ENCODE data around the gene FMNL2. TPM values are rescaled to one million over a fixed set of nuclear protein-coding genes. Genes with fewer than 3 reads are reported as not detected.

The FMNL2 gene
- polyA plus RNA-seq, 1 donor from 2014 or later, result 86.5 TPM

DNA sequence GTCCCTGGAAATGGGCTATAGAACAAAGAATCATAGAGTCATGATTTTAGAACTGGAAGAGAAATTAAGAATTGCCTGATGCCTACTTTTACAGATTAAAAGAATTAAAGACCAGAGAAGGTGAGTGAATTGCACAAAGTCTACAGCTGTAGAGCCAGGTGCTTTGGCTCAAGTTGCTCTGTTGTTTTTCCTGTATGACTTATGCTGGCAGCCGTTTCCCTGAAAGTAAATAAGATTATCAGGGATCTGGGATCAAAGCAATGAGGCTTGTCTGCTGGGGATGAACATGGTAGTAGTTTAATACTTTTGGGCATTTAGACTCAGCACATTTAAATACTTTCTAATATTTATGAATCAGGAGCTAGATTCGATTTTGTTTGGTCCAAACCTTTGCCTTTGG, 215.4 kb downstream of the FMNL2 start:
- H4K20me1 ChIP-seq (ENCODE audit: insufficient read depth), result no peaks in the 10 kb centered on the region
- H3K27ac ChIP-seq (ENCODE audit: low read length), result no peak overlapping the region
- no peaks in the 10 kb centered on the region for H3K9me3 ChIP-seq (ENCODE audit: low read length)
- no peaks in the 10 kb centered on the region for H3K9me2 ChIP-seq (ENCODE audit: insufficient read depth, low read length)
- no peaks in the 10 kb centered on the region for H3K36me3 ChIP-seq (ENCODE audit: insufficient read depth, low read length)
- TF ChIP-seq EZH2 (IDR thresholded peaks at IDR 0.05; ENCODE audit: borderline replicate concordance, insufficient read depth, low read length, poor library complexity, severe bottlenecking) (no peak), SMC3 (conservative IDR thresholded peaks at IDR 0.05; ENCODE audit: poor library complexity) (no peak), TAF1 (IDR thresholded peaks at IDR 0.05; ENCODE audit: low read depth) (no peak), MXI1 (conservative IDR thresholded peaks at IDR 0.05; ENCODE audit: poor library complexity, severe bottlenecking) (no peak), RAD21 (conservative IDR thresholded peaks at IDR 0.05) (no peak), EP300 (conservative IDR thresholded peaks at IDR 0.05; ENCODE audit: poor library complexity, severe bottlenecking) (no peak)
- TF ChIP-seq, protein P1, sequence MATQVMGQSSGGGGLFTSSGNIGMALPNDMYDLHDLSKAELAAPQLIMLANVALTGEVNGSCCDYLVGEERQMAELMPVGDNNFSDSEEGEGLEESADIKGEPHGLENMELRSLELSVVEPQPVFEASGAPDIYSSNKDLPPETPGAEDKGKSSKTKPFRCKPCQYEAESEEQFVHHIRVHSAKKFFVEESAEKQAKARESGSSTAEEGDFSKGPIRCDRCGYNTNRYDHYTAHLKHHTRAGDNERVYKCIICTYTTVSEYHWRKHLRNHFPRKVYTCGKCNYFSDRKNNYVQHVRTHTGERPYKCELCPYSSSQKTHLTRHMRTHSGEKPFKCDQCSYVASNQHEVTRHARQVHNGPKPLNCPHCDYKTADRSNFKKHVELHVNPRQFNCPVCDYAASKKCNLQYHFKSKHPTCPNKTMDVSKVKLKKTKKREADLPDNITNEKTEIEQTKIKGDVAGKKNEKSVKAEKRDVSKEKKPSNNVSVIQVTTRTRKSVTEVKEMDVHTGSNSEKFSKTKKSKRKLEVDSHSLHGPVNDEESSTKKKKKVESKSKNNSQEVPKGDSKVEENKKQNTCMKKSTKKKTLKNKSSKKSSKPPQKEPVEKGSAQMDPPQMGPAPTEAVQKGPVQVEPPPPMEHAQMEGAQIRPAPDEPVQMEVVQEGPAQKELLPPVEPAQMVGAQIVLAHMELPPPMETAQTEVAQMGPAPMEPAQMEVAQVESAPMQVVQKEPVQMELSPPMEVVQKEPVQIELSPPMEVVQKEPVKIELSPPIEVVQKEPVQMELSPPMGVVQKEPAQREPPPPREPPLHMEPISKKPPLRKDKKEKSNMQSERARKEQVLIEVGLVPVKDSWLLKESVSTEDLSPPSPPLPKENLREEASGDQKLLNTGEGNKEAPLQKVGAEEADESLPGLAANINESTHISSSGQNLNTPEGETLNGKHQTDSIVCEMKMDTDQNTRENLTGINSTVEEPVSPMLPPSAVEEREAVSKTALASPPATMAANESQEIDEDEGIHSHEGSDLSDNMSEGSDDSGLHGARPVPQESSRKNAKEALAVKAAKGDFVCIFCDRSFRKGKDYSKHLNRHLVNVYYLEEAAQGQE (IDR thresholded peaks at IDR 0.05; ENCODE audit: borderline replicate concordance), result no peak
- TF ChIP-seq, protein P2, sequence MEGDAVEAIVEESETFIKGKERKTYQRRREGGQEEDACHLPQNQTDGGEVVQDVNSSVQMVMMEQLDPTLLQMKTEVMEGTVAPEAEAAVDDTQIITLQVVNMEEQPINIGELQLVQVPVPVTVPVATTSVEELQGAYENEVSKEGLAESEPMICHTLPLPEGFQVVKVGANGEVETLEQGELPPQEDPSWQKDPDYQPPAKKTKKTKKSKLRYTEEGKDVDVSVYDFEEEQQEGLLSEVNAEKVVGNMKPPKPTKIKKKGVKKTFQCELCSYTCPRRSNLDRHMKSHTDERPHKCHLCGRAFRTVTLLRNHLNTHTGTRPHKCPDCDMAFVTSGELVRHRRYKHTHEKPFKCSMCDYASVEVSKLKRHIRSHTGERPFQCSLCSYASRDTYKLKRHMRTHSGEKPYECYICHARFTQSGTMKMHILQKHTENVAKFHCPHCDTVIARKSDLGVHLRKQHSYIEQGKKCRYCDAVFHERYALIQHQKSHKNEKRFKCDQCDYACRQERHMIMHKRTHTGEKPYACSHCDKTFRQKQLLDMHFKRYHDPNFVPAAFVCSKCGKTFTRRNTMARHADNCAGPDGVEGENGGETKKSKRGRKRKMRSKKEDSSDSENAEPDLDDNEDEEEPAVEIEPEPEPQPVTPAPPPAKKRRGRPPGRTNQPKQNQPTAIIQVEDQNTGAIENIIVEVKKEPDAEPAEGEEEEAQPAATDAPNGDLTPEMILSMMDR (IDR thresholded peaks at IDR 0.05; ENCODE audit: poor library complexity, severe bottlenecking), result no peak
- no peaks in the 10 kb centered on the region for H3K27me3 ChIP-seq (ENCODE audit: insufficient read depth, low read depth, low read length)
- no peak overlapping the region for H3K4me2 ChIP-seq (ENCODE audit: low read length)
- H3K79me2 ChIP-seq (replicated peaks; ENCODE audit: insufficient read depth, low read length), result no peaks in the 10 kb centered on the region
- no peak overlapping the region for H2AFZ ChIP-seq (ENCODE audit: low read depth, low read length)
- no peaks in the 10 kb centered on the region for H3F3A ChIP-seq (ENCODE audit: insufficient read depth, low read length, poor library complexity, severe bottlenecking)
- no peak overlapping the region for H3K4me3 ChIP-seq (ENCODE audit: low read length)
- no peak overlapping the region for H3K9ac ChIP-seq (ENCODE audit: low read length)

- H3K27ac ChIP-seq (ENCODE audit: low read length), result no peak overlapping the region
- no peak overlapping the region for H3K4me3 ChIP-seq (ENCODE audit: low read length)
- no peaks in the 10 kb centered on the region for H3K9me3 ChIP-seq (ENCODE audit: low read length)
- no peak overlapping the region for H3K4me2 ChIP-seq (ENCODE audit: low read length)
- TF ChIP-seq SMC3 (conservative IDR thresholded peaks at IDR 0.05; ENCODE audit: poor library complexity), result no peak
- no peak for TF ChIP-seq POLR2AphosphoS5 (IDR thresholded peaks at IDR 0.05)
- H3K36me3 ChIP-seq (ENCODE audit: insufficient read depth, low read length), result no peaks in the 10 kb centered on the region
- H3K27me3 ChIP-seq (ENCODE audit: insufficient read depth, low read depth, low read length), result no peaks in the 10 kb centered on the region
- no peaks in the 10 kb centered on the region for H3K79me2 ChIP-seq (replicated peaks; ENCODE audit: insufficient read depth, low read length)
- no peak overlapping the region for H2AFZ ChIP-seq (ENCODE audit: low read depth, low read length)
- no peaks in the 10 kb centered on the region for H4K20me1 ChIP-seq (ENCODE audit: insufficient read depth)
- H3K9ac ChIP-seq (ENCODE audit: low read length), result no peak overlapping the region
- no peaks in the 10 kb centered on the region for H3F3A ChIP-seq (ENCODE audit: insufficient read depth, low read length, poor library complexity, severe bottlenecking)
- H3K9me2 ChIP-seq (ENCODE audit: insufficient read depth, low read length), result no peaks in the 10 kb centered on the region
Observed at GRCh38 chr2:152552888-152553287, 217.9 kb downstream of the FMNL2 start.

DNA sequence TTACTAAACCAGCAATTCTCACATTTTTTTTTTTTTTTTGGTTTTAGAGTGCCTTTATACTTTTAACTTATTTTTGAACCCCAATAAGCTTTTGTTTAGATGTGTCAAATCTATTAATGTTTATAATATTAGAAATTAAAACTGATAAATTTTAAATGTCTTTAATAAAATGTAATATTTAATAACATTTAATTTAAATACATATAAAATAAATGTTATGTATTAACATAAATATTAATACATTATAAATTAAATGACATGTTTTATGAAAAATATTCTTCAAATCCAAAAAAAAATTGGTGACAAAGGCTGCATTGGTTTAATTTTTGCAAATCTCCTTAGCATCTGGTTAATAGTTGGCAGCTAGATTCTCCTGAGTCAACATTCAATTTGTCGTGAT, 218.5 kb downstream of the FMNL2 start:
- no peak for TF ChIP-seq RAD21 (conservative IDR thresholded peaks at IDR 0.05)
- TF ChIP-seq EP300 (conservative IDR thresholded peaks at IDR 0.05; ENCODE audit: poor library complexity, severe bottlenecking), result no peak
- TF ChIP-seq, protein P1 (IDR thresholded peaks at IDR 0.05; ENCODE audit: borderline replicate concordance), result no peak
- TF ChIP-seq POLR2AphosphoS5 (IDR thresholded peaks at IDR 0.05), result no peak
- no peak for TF ChIP-seq SMC3 (conservative IDR thresholded peaks at IDR 0.05; ENCODE audit: poor library complexity)
- TF ChIP-seq, protein P2 (IDR thresholded peaks at IDR 0.05; ENCODE audit: poor library complexity, severe bottlenecking), result no peak
- no peak for TF ChIP-seq TAF1 (IDR thresholded peaks at IDR 0.05; ENCODE audit: low read depth)
- TF ChIP-seq EZH2 (IDR thresholded peaks at IDR 0.05; ENCODE audit: borderline replicate concordance, insufficient read depth, low read length, poor library complexity, severe bottlenecking), result no peak
- TF ChIP-seq MXI1 (conservative IDR thresholded peaks at IDR 0.05; ENCODE audit: poor library complexity, severe bottlenecking), result no peak
- Histone ChIP-seq H3K9me3 (ENCODE audit: low read length) (no peaks in the 10 kb centered on the region), H3K4me3 (ENCODE audit: low read length) (no peak overlapping the region), H3K9ac (ENCODE audit: low read length) (no peak overlapping the region), H3K9me2 (ENCODE audit: insufficient read depth, low read length) (no peaks in the 10 kb centered on the region), H4K20me1 (ENCODE audit: insufficient read depth) (no peaks in the 10 kb centered on the region), H3K36me3 (ENCODE audit: insufficient read depth, low read length) (no peaks in the 10 kb centered on the region), H3K79me2 (replicated peaks; ENCODE audit: insufficient read depth, low read length) (no peaks in the 10 kb centered on the region), H3F3A (ENCODE audit: insufficient read depth, low read length, poor library complexity, severe bottlenecking) (no peaks in the 10 kb centered on the region), H3K27me3 (ENCODE audit: insufficient read depth, low read depth, low read length) (no peaks in the 10 kb centered on the region), H3K27ac (ENCODE audit: low read length) (no peak overlapping the region), H3K4me2 (ENCODE audit: low read length) (no peak overlapping the region), H2AFZ (ENCODE audit: low read depth, low read length) (no peak overlapping the region)
